KMS-11 (cell line): ENCODE results near the gene TMED6.

Source experiments
- H2AFZ ChIP-seq: fragments of 200-600 bp; sonication (generic); 2 replicates; pipeline ENCODE4 v1.6.1; 2016; ENCODE audit warnings: antibody characterized with exemption, mixed run types, low read depth
- H3K27ac ChIP-seq: fragments of 200-600 bp; sonication (generic); 2 replicates; pipeline ENCODE4 v1.6.1; 2016; ENCODE audit warnings: mild to moderate bottlenecking, mixed run types
- H3K27me3 ChIP-seq: fragments of 200-600 bp; sonication (generic); 2 replicates; pipeline ENCODE4 v1.6.1; 2017; ENCODE audit warnings: mild to moderate bottlenecking, low read depth, mixed run types, moderate library complexity; ENCODE audit not compliant: insufficient read depth
- H3K36me3 ChIP-seq: fragments of 200-600 bp; sonication (generic); 2 replicates; pipeline ENCODE4 v1.6.1; 2017; ENCODE audit warnings: mild to moderate bottlenecking, mixed run types; ENCODE audit not compliant: insufficient read depth
- H3K4me1 ChIP-seq: fragments of 200-600 bp; sonication (generic); 2 replicates; pipeline ENCODE4 v1.6.1; 2016; ENCODE audit warnings: mild to moderate bottlenecking, low read depth, mixed run types; ENCODE audit not compliant: poor library complexity, severe bottlenecking
- H3K4me2 ChIP-seq: fragments of 200-600 bp; sonication (generic); 2 replicates; pipeline ENCODE4 v1.7.0; 2016; ENCODE audit warnings: mild to moderate bottlenecking, mixed run types
- H3K4me3 ChIP-seq: fragments of 200-600 bp; sonication (generic); IDR thresholded peaks from 2 replicates; pipeline ENCODE4 v1.6.1; 2017; ENCODE audit warnings: low read depth, low read length, mixed read lengths; ENCODE audit not compliant: insufficient read depth
- H3K79me2 ChIP-seq: fragments of 200-600 bp; sonication (generic); 2 replicates; pipeline ENCODE4 v1.6.1; 2016; ENCODE audit warnings: low read depth, mixed run types; ENCODE audit not compliant: insufficient read depth
- H3K9ac ChIP-seq: fragments of 200-600 bp; sonication (generic); 2 replicates; pipeline ENCODE4 v1.6.1; 2016; ENCODE audit warnings: mild to moderate bottlenecking, mixed run types
- H4K20me1 ChIP-seq: fragments of 200-600 bp; sonication (generic); 2 replicates; pipeline ENCODE4 v1.6.1; 2016; ENCODE audit warnings: mild to moderate bottlenecking, mixed run types; ENCODE audit not compliant: insufficient read depth
- TF ChIP-seq, protein P1 (sequence below): fragments of 200-600 bp; sonication (generic); conservative IDR thresholded peaks from 2 replicates; pipeline ENCODE4 v1.6.1; 2017; ENCODE audit warnings: low read depth, mild to moderate bottlenecking, antibody characterized with exemption, low read length, moderate library complexity, mixed read lengths

Gene TMED6

DNA sequence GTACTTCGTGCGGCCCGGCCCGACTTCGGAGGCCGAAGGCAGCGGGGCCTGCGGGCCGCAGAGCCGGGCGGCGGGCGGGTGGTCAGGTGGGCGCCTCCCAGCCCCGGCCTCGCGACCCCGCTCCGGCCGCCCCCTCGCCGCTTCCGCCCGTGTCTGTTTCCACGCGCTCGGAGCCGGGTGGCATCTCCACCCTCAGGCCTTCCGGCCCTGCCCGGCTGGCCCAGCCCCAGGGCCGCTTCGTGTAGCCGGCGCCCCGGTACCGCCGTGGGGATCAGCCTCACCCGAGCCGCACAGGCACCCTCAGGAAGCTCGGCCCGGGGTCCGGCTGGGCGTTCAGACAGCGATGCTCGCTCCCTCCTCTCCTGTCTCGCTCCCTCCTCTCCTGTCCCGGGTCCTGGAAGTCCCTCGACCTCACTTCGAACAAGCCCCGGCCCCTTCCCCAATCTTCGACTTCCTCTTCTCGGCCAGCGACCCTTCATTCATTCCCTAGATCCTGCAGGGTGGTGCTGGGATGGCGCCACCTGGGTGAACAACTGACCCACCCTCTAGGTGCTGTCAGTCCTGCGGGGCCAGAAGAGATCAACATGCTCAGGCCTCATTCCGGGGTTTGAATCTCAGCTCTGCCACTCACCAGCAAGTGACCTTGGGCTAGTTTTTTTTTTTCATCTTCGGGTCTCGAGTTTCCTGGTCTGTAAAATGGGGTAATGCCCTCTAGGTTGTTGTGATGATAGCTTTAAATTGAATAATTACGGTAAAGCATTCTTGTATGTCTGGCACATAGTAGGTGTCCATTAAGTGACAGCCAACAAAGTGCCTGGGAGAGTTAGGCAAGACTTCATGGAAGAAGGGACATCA lies 39.8 kb downstream of the TMED6 start:
- Histone ChIP-seq H3K4me3 (no peak overlapping the region), H3K4me2 (peak overlapping the region; percentile 58), H3K4me1 (peaks cover 23% of the 10 kb centered on the region), H3K27me3 (no peaks in the 10 kb centered on the region), H3K36me3 (no peaks in the 10 kb centered on the region), H3K27ac (peak overlapping the region; percentile 67), H3K79me2 (peaks cover 35% of the 10 kb centered on the region), H4K20me1 (no peaks in the 10 kb centered on the region), H2AFZ (peak overlapping the region; percentile 57; the same call in 1 of the 2 replicates), H3K9ac (peak overlapping the region; percentile 78)
- TF ChIP-seq, protein P1, sequence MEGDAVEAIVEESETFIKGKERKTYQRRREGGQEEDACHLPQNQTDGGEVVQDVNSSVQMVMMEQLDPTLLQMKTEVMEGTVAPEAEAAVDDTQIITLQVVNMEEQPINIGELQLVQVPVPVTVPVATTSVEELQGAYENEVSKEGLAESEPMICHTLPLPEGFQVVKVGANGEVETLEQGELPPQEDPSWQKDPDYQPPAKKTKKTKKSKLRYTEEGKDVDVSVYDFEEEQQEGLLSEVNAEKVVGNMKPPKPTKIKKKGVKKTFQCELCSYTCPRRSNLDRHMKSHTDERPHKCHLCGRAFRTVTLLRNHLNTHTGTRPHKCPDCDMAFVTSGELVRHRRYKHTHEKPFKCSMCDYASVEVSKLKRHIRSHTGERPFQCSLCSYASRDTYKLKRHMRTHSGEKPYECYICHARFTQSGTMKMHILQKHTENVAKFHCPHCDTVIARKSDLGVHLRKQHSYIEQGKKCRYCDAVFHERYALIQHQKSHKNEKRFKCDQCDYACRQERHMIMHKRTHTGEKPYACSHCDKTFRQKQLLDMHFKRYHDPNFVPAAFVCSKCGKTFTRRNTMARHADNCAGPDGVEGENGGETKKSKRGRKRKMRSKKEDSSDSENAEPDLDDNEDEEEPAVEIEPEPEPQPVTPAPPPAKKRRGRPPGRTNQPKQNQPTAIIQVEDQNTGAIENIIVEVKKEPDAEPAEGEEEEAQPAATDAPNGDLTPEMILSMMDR: no peak

DNA sequence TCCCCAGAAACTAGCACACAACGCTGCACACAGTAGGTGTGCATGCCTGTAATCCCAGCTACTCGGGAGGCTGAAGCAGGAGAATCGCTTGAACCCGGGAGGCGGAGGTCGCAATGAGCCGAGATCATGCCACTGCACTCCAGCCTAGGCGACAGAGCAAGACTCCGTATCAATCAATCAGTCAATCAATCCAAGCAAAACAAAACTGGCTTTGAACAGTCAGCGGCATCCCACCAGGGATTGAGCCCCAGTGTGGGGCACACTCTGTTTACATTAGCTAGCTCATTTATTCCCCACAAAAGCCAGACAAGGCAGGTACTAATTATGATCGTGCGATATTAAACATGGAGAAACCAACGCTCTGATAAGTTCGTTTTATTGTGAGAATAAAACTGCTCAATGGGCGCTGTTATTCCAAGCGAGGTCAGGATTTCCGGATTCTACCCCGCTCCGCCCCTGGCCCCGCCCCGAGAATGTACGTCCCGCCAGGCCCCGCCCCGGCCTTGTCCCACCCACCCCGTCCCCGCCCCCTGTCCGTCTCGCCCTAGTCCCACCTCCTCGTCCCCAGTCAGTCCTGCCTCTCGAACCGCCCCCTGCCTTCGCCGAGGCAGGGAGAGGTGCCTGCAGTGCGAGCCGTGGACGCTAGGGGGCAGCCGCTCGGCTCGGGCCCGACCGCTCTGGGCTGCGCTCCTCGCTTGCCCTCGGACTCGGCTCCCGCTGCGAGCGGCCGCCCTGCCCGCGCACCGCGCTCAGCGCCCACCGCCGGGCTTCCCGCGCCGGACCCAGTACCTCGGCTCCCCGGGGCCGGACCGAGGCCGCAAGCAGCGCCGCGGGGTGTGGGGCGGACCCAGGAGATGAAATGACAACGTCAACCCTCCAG lies 40.7 kb downstream of the TMED6 start, which contains the start of gene VPS4A:
VPS4A (plus strand) TSS at position 698 of the 880 bp plus-strand sequence; CDS start at position 860, 162 bp downstream.
- no peaks in the 10 kb centered on the region for H4K20me1 ChIP-seq
- no peak within 1 kb of the TSS for H3K4me3 ChIP-seq
- H3K4me2 ChIP-seq: peak within 1 kb of the TSS; percentile 58
- peak within 1 kb of the TSS; percentile 67 for H3K27ac ChIP-seq
- TF ChIP-seq, protein P1: peak; percentile 48
- peaks cover 35% of the 10 kb centered on the region for H3K79me2 ChIP-seq
- H2AFZ ChIP-seq: peak within 1 kb of the TSS; percentile 64
- H3K27me3 ChIP-seq: no peaks in the 10 kb centered on the region
- H3K9ac ChIP-seq: peak within 1 kb of the TSS; percentile 78
- H3K4me1 ChIP-seq: peaks cover 28% of the 10 kb centered on the region
- no peaks in the 10 kb centered on the region for H3K36me3 ChIP-seq

DNA sequence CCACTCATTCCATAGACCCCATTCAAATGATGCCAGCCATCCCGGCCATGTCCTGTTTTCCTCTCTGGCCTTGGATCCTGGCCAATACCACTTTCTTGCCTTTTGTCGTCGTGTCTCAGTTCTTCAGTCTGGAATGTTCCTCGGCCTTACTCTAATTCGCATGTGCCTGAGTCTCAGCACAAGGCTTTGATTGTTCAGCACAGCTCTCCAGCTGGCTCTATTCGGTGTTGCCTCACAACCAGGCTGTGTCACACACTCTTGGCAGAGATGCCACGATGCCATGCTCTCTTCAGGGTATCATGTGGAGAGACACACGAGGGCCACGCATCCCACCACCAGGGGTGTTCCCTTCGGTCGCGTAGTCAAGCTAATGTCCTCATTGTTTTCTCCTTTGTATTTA lies 42.3 kb downstream of the TMED6 start:
- no peak overlapping the region for H3K4me2 ChIP-seq
- H3K36me3 ChIP-seq: no peaks in the 10 kb centered on the region
- TF ChIP-seq, protein P1: no peak
- H3K27ac ChIP-seq: no peak overlapping the region
- H3K4me1 ChIP-seq: peaks cover 31% of the 10 kb centered on the region
- no peaks in the 10 kb centered on the region for H4K20me1 ChIP-seq
- peaks cover 26% of the 10 kb centered on the region for H3K79me2 ChIP-seq
- H3K27me3 ChIP-seq: no peaks in the 10 kb centered on the region
- H3K4me3 ChIP-seq: no peak overlapping the region
- no peak overlapping the region for H3K9ac ChIP-seq
- no peak overlapping the region for H2AFZ ChIP-seq

DNA sequence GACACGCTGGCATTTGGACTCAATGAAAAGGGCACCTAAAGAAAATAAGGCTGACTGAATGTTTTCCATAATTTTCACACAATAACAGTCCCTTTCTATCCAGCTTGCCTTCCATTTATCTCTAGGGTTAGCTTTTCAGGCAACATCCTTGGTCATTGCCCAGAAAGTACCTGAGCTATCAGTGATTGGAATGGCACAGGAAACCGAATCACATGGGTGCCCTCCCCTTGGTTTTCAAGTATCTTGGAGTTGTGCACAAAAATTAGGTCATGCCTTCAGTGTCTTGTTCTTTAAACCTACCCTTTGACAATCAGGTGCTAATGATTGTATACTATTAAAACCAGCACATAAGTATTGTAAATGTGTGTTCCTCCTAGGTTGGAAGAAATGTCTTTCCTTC lies 43.7 kb downstream of the TMED6 start:
- no peaks in the 10 kb centered on the region for H4K20me1 ChIP-seq
- no peak overlapping the region for H3K4me3 ChIP-seq
- H3K27me3 ChIP-seq: no peaks in the 10 kb centered on the region
- no peak overlapping the region for H3K4me2 ChIP-seq
- no peaks in the 10 kb centered on the region for H3K36me3 ChIP-seq
- H3K9ac ChIP-seq: no peak overlapping the region
- no peak overlapping the region for H3K27ac ChIP-seq
- H2AFZ ChIP-seq: no peak overlapping the region
- H3K79me2 ChIP-seq: peaks cover 13% of the 10 kb centered on the region
- TF ChIP-seq, protein P1: no peak
- H3K4me1 ChIP-seq: peaks cover 24% of the 10 kb centered on the region
